SHP77 treated with DMSO at 0.1 percent for 48 hours (cell line): ENCODE results near the gene CBLN3.
"Not testable (repeated sequence)": the region's sequence is repeated elsewhere in the genome, so short reads cannot be mapped to it uniquely, and the experiment has no call there.

Experiments used
- DNase-seq: peaks from one replicate; lab custom pipeline; 2025; lab: John Stamatoyannopoulos, UW

Gene CBLN3

GRCh38 chr14:24401810-24402702, 27.4 kb downstream of the CBLN3 start:
- no peak for DNase-seq

GRCh38 chr14:24399999-24400718, 29.3 kb downstream of the CBLN3 start:
- DNase-seq, result no peak

GRCh38 chr14:24399447-24399822, 30.0 kb downstream of the CBLN3 start:
- no peak for DNase-seq

- DNase-seq, result no peak
Measured at GRCh38 chr14:24398653-24399446, 30.6 kb downstream of the CBLN3 start, which contains the start of gene NYNRIN. Gene NYNRIN, plus strand, starts transcription at chr14:24399003. Its CDS starts 244 bp downstream, at chr14:24399247.

- no peak for DNase-seq
Measured at GRCh38 chr14:24398293-24398652, 31.2 kb downstream of the CBLN3 start.

- DNase-seq, result no peak
Measured at GRCh38 chr14:24397639-24398292, 31.7 kb downstream of the CBLN3 start.

GRCh38 chr14:24395609-24396582, 33.6 kb downstream of the CBLN3 start:
- no peak for DNase-seq

GRCh38 chr14:24394275-24394674, 35.2 kb downstream of the CBLN3 start:
- no peak for DNase-seq

- DNase-seq, result peak; percentile 59
Measured at GRCh38 chr14:24392325-24393091, 37.0 kb downstream of the CBLN3 start.

GRCh38 chr14:24390701-24391468, 38.6 kb downstream of the CBLN3 start:
- no peak for DNase-seq

GRCh38 chr14:24389226-24389848, 40.1 kb downstream of the CBLN3 start:
- DNase-seq, result no peak

GRCh38 chr14:24388474-24389179, 40.8 kb downstream of the CBLN3 start:
- DNase-seq, result no peak

- DNase-seq, result not testable (repeated sequence)
Measured at GRCh38 chr14:24387579-24387978, 41.9 kb downstream of the CBLN3 start.

- no peak for DNase-seq
Measured at GRCh38 chr14:24387009-24387345, 42.5 kb downstream of the CBLN3 start.

GRCh38 chr14:24385524-24385923, 43.9 kb downstream of the CBLN3 start:
- no peak for DNase-seq

- DNase-seq, result no peak
Measured at GRCh38 chr14:24384169-24384568, 45.3 kb downstream of the CBLN3 start.

GRCh38 chr14:24382064-24382371, 47.5 kb downstream of the CBLN3 start:
- DNase-seq, result no peak

GRCh38 chr14:24381363-24382063, 48.0 kb downstream of the CBLN3 start:
- no peak for DNase-seq
